ENCODE results near the gene CELA3B. TPM values are rescaled to one million over a fixed set of nuclear protein-coding genes. Genes with fewer than 3 reads are reported as not detected.
A peak's percentile ranks its signal among the peaks of the same experiment; 100 is the strongest.
"Not testable (repeated sequence)": the region's sequence is repeated elsewhere in the genome, so short reads cannot be mapped to it uniquely, and the experiment has no call there.

CELA3B gene
- total RNA-seq, 2 experiments from 2014 or later, result not detected

DNA sequence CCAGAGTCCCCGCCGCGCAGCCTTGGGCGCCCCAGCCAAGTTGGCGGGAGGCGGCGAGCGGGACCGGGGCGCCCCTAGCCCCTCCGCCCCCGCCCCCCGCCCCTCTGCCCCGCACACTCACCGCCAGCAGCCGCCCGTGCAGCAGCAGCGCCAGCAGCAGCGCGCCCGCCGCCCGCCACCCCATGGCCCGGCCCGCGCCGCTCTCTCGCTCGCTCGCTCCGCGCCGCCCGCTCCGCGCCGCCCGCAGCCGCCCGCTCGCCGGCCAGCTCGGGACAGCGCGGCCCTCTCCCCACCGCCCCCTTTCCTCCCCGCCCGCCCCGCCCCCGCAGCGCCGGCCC, 39.8 kb upstream of the CELA3B start, which contains the start of gene HSPG2:
HSPG2 (minus strand) TSS at position 277 of the 338 bp plus-strand sequence; CDS start at position 184, 93 bp downstream.
- H3K4me1 Mint-ChIP-seq, result peaks cover 20% of the 10 kb centered on the region
- DNase-seq, result no peak
- H3K27ac Mint-ChIP-seq, result peak within 1 kb of the TSS; percentile 80
- peak within 1 kb of the TSS; percentile 74 for H3K4me3 Mint-ChIP-seq
- H3K9me3 Mint-ChIP-seq (ENCODE audit: low read depth), result no peaks in the 10 kb centered on the region
- peaks cover 10% of the 10 kb centered on the region for H3K27me3 Mint-ChIP-seq
- POLR2A ChIA-PET, result no interaction called here
- CTCF ChIA-PET, result no interaction called here
- ATAC-seq, result peak; percentile 56
- intact Hi-C loops (cut with DNase I, micrococcal nuclease), result loop anchor here in 1 of 2 experiments (1.0 to 5.0 kb wide), 2 partner anchors 154 to 1150 kb away; partner anchors contain the start of genes HP1BP3 and USP48
- H3K36me3 Mint-ChIP-seq (ENCODE audit: low read depth), result no peaks in the 10 kb centered on the region

GRCh38 chr1:21937372-21938121, 39.3 kb upstream of the CELA3B start:
- H3K27me3 Mint-ChIP-seq, result peaks cover 10% of the 10 kb centered on the region
- peak overlapping the region; percentile 80 for H3K27ac Mint-ChIP-seq

DNA sequence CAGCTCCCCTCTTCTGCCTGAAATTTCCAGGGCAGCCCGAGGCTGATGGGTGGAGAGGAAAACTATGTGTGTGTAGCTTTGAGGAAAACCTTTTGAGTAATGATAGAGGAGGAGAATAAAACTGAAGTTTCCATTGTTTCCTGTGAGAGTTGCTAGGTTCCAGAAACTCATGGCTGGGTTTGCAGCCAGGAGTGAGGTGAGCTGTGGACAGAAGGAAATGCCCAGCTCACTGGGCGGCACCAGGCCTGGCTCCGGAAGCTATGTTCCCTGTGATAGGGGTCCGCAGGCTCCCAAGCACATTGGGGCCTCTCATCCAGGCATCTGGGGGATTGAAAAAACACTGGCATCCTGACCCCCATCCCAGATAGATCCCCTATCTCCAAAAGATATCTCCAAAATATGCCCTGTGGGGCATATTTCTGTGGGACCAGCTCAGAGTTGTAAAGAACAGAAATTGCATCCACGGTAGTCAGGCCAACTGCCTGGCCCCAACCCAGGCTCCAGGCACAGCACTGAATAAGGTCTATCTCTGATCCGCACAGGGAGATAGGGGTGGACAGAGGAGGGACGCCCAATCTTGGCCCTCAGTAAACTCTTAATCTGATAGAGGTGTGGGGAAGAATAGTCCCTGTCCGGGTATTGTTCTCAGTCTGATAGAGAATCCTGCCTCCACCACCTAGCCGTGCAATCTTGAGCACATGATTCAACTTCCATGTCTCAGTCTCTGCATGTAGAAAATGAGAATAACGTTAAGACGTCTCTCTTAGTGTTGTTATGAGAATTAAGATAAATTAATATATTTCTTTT, 37.9 kb upstream of the CELA3B start:
- H3K27ac Mint-ChIP-seq, result no peak overlapping the region
- intact Hi-C loops (cut with DNase I, micrococcal nuclease), result loop anchor here in 1 of 2 experiments (5.0 kb wide), 1 partner anchor 1152 kb away; the partner anchor contains the start of gene HP1BP3
- peaks cover 10% of the 10 kb centered on the region for H3K27me3 Mint-ChIP-seq
- peak overlapping the region; percentile 8 for H3K4me3 Mint-ChIP-seq
- no peaks in the 10 kb centered on the region for H3K36me3 Mint-ChIP-seq (ENCODE audit: low read depth)
- DNase-seq, result no peak
- no peak for ATAC-seq
- peaks cover 16% of the 10 kb centered on the region for H3K4me1 Mint-ChIP-seq
- no peaks in the 10 kb centered on the region for H3K9me3 Mint-ChIP-seq (ENCODE audit: low read depth)
- ChIA-PET POLR2A (no interaction called here), CTCF (interaction anchor here (0.7 to 1.2 kb wide), 4 partner anchors 9 to 73 kb away, joined by 3 read pairs; no protein-coding TSS in a partner anchor)

More at GRCh38 chr1:21937372-21938121, 39.3 kb upstream of the CELA3B start:
- intact Hi-C loops (cut with DNase I, micrococcal nuclease), result loop anchor here in 1 of 2 experiments (1.0 to 5.0 kb wide), 2 partner anchors 154 to 1150 kb away; partner anchors contain the start of genes HP1BP3 and USP48
- Mint-ChIP-seq H3K9me3 (ENCODE audit: low read depth) (no peaks in the 10 kb centered on the region), H3K4me1 (peaks cover 20% of the 10 kb centered on the region), H3K36me3 (ENCODE audit: low read depth) (no peaks in the 10 kb centered on the region), H3K4me3 (peak overlapping the region; percentile 74)
- DNase-seq, result peak; percentile 79
- ChIA-PET CTCF (interaction anchor here (0.7 kb wide), 1 partner anchor 264 kb away, joined by 4 read pairs; no protein-coding TSS in a partner anchor), POLR2A (no interaction called here)
- peak; percentile 80 for ATAC-seq

DNA sequence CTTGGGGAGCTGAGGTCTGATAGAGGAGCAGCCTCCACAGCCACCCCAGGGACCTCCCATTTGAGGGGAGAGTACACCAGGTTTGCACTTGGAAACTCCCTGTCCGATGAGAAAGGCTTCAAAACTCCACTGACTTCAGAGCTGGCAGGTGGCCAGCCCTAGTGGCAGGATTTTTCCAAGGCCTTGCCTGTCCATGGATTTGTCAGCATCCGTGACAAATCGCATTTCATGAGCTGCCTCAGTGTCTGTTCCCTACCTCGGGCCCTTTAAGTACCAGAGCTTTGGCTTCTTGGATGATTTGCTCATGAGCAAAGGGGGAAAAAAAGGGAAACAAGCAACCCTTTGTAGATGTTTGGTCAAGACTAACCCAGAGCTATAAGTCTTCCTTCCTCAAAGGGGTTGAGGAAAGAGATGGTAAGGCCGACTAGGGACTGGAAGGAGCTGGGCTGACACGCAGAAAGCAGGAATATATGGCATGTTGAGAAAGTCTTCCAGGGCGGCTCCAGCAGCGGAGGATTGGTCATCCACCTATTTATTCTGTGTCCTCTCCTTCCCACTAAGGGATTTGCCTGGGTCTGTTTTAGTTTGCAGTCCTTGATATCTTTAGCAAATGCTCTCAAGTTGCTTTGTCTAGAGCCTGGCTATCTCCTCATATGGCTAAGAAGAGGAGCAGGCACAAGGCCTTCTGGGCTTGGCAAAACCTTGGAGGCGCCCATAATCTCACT, 37.0 kb upstream of the CELA3B start:
- H3K27me3 Mint-ChIP-seq, result peaks cover 10% of the 10 kb centered on the region
- no peaks in the 10 kb centered on the region for H3K9me3 Mint-ChIP-seq (ENCODE audit: low read depth)
- H3K4me3 Mint-ChIP-seq, result no peak overlapping the region
- H3K27ac Mint-ChIP-seq, result no peak overlapping the region
- H3K4me1 Mint-ChIP-seq, result peaks cover 13% of the 10 kb centered on the region
- intact Hi-C loops (cut with DNase I, micrococcal nuclease), result loop anchor here in 1 of 2 experiments (5.0 kb wide), 1 partner anchor 1153 kb away; the partner anchor contains the start of gene HP1BP3
- POLR2A ChIA-PET, result interaction anchor here (0.7 kb wide), 1 partner anchor 859 kb away, joined by 11 read pairs; no protein-coding TSS in a partner anchor
- ATAC-seq (no peak), DNase-seq (no peak)
- no peaks in the 10 kb centered on the region for H3K36me3 Mint-ChIP-seq (ENCODE audit: low read depth)
- CTCF ChIA-PET, result interaction anchor here (0.7 to 1.2 kb wide), 3 partner anchors 8 to 436 kb away, joined by 3 read pairs; no protein-coding TSS in a partner anchor

- H3K4me3 Mint-ChIP-seq, result no peak overlapping the region
- DNase-seq (no peak), ATAC-seq (no peak)
- CTCF ChIA-PET, result interaction anchor here (1.2 kb wide), 1 partner anchor 23 kb away, joined by 3 read pairs; no protein-coding TSS in a partner anchor
- H3K4me1 Mint-ChIP-seq, result peaks cover 12% of the 10 kb centered on the region
- H3K27me3 Mint-ChIP-seq, result peaks cover 7% of the 10 kb centered on the region
- H3K36me3 Mint-ChIP-seq (ENCODE audit: low read depth), result no peaks in the 10 kb centered on the region
- H3K9me3 Mint-ChIP-seq (ENCODE audit: low read depth), result no peaks in the 10 kb centered on the region
- POLR2A ChIA-PET, result interaction anchor here (0.7 kb wide), 1 partner anchor 860 kb away, joined by 11 read pairs; no protein-coding TSS in a partner anchor
- intact Hi-C loops (cut with DNase I, micrococcal nuclease), result no loop called here
- no peak overlapping the region for H3K27ac Mint-ChIP-seq
Measured at GRCh38 chr1:21940492-21940891, 36.3 kb upstream of the CELA3B start.

DNA sequence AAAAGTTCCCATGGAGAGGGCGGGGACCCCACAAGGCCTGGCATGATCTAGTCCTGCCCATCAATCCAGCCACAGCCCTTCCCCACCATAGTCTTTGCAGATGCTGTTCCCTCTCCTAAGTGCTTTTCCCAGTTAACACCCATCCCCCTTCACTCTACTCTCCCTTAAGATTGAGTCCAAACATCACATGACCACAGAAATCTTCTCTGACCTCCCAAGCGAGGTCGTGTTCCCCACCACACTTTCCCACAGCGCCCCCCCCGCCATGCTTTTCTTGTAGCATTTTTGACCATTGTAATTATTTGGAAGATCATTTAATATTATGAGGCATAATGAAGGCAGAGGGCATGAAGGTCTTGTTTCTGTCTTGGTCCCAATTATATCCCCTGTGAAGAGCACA, 35.5 kb upstream of the CELA3B start:
- peaks cover 7% of the 10 kb centered on the region for H3K4me1 Mint-ChIP-seq
- CTCF ChIA-PET, result no interaction called here

DNA sequence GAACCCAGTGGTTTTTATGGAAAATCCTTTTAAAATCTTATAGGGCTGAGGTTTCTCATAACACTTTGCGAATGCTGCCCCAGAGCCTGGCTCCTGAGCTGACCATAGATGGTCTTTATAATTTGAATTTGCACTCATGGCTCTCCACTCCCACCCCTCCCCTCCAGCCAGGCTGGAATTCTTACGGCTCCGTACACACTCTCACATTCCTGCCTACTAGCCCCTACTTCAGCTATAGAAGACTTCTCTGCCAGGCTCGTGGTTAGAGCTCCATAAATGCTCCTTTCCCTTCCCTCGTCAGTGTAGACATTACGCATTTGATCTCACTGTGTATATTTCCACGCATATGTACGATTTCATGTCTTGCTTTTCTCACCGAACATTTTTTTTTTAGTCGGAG, 34.4 kb upstream of the CELA3B start:
- ChIA-PET CTCF (no interaction called here), POLR2A (no interaction called here)
- Mint-ChIP-seq H3K4me1 (peaks cover 5% of the 10 kb centered on the region), H3K27ac (no peak overlapping the region), H3K36me3 (ENCODE audit: low read depth) (no peaks in the 10 kb centered on the region), H3K4me3 (no peak overlapping the region), H3K27me3 (peaks cover 6% of the 10 kb centered on the region), H3K9me3 (ENCODE audit: low read depth) (no peaks in the 10 kb centered on the region)
- DNase-seq (no peak), ATAC-seq (no peak)
- intact Hi-C loops (cut with DNase I, micrococcal nuclease), result no loop called here

More for the DNA sequence above, 35.5 kb upstream of the CELA3B start:
- Mint-ChIP-seq H3K27ac (no peak overlapping the region), H3K36me3 (ENCODE audit: low read depth) (no peaks in the 10 kb centered on the region), H3K4me3 (no peak overlapping the region), H3K27me3 (peaks cover 6% of the 10 kb centered on the region), H3K9me3 (ENCODE audit: low read depth) (no peaks in the 10 kb centered on the region)
- DNase-seq (no peak), ATAC-seq (no peak)
- intact Hi-C loops (cut with DNase I, micrococcal nuclease), result no loop called here
- POLR2A ChIA-PET, result no interaction called here

DNA sequence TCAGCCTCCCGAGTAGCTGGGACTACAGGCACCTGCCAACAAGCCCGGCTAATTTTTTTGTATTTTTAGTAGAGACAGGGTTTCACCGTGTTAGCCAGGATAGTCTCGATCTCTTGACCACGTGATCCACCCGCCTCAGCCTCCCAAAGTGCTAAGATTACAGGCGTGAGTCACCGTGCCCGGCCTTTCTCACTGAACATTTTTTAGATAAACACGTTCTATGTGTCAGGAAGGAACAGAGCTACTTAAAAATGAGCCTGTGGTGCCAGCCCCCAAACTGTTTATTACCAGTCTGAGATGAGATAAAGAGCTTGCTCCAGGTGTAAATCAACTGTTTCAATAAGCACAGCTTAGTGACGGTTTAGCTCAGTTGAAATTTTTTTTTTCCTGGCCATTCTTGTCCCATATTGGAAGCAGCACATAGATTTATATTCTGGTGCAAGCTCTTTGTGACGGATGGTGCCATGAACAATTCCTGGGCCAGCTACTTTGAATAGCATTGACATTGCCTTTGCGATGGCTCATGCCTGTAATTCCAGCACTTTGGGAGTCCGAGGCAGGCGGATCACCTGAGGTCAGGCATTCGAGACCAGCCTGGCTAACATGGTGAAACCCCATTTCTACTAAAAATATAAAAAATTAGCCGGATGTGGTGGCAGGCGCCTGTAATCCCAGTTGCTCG, 33.7 kb upstream of the CELA3B start:
- POLR2A ChIA-PET; DNase-seq; H3K36me3 Mint-ChIP-seq (ENCODE audit: low read depth); H3K4me1 Mint-ChIP-seq; intact Hi-C loops (cut with DNase I, micrococcal nuclease); ATAC-seq; H3K9me3 Mint-ChIP-seq (ENCODE audit: low read depth); H3K27ac Mint-ChIP-seq; H3K4me3 Mint-ChIP-seq; CTCF ChIA-PET; H3K27me3 Mint-ChIP-seq: not testable (repeated sequence)

DNA sequence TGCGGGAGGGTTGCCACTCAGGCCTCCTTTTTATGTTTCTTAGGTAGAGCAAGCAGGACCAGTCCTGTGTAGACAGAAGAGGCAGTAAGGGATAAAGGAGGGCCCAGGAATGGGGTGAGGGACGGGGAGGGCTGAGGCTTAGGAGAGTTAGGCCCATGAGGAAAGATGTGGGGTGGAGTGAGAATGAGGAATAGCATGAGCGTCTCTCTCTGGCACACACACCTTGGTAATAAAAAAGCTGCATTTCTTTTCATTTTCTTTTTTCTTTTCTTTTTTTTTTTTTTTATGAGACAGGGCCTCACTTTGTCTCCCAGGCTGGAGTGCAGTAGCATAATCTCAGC, 32.1 kb upstream of the CELA3B start:
- Mint-ChIP-seq H3K36me3 (ENCODE audit: low read depth) (no peaks in the 10 kb centered on the region), H3K4me3 (no peak overlapping the region), H3K27me3 (no peaks in the 10 kb centered on the region), H3K9me3 (ENCODE audit: low read depth) (no peaks in the 10 kb centered on the region), H3K4me1 (no peaks in the 10 kb centered on the region), H3K27ac (no peak overlapping the region)
- no peak for DNase-seq
- ChIA-PET POLR2A (no interaction called here), CTCF (interaction anchor here (0.7 kb wide), 1 partner anchor 9 kb away, joined by 3 read pairs; no protein-coding TSS in a partner anchor)
- no peak for ATAC-seq
- intact Hi-C loops (cut with DNase I, micrococcal nuclease), result no loop called here

GRCh38 chr1:21946836-21947587, 29.8 kb upstream of the CELA3B start:
- intact Hi-C loops (cut with DNase I, micrococcal nuclease), result no loop called here
- H3K36me3 Mint-ChIP-seq (ENCODE audit: low read depth), result no peaks in the 10 kb centered on the region
- CTCF ChIA-PET, result no interaction called here

More at GRCh38 chr1:21946836-21947587, 29.8 kb upstream of the CELA3B start:
- POLR2A ChIA-PET, result no interaction called here
- DNase-seq (no peak), ATAC-seq (no peak)
- no peak overlapping the region for H3K4me3 Mint-ChIP-seq
- no peak overlapping the region for H3K27ac Mint-ChIP-seq
- H3K4me1 Mint-ChIP-seq, result no peaks in the 10 kb centered on the region
- no peaks in the 10 kb centered on the region for H3K27me3 Mint-ChIP-seq
- no peaks in the 10 kb centered on the region for H3K9me3 Mint-ChIP-seq (ENCODE audit: low read depth)

All from activated CD4-positive, alpha-beta T cell treated with anti-CD3 and anti-CD28 coated beads for 36 hours (primary cell).